H9 (cell line): Measurements from ENCODE around the gene MYOCD. TPM values are rescaled to one million over a fixed set of nuclear protein-coding genes. Genes with fewer than 3 reads are reported as not detected.

Source experiments
- DNase-seq: peaks from one replicate; pipeline ENCODE4 v3.0.0-alpha.2; 2017
- H2AFZ ChIP-seq: one replicate; pipeline ENCODE4 v1.6.1; 2013; ENCODE audit warnings: mild to moderate bottlenecking, low read length, control low read depth, moderate library complexity
- H2AK5ac ChIP-seq: 2 replicates; pipeline ENCODE4 v1.6.1; 2013; ENCODE audit warnings: low read length, control low read depth, mixed read lengths; ENCODE audit not compliant: insufficient read length
- H2BK120ac ChIP-seq: one replicate; pipeline ENCODE4 v1.6.1; 2013; ENCODE audit warnings: low read depth, mild to moderate bottlenecking, low read length, control low read depth, inconsistent platforms; ENCODE audit not compliant: poor library complexity, severe bottlenecking
- H2BK12ac ChIP-seq: 2 replicates; pipeline ENCODE4 v1.6.1; 2013; ENCODE audit warnings: low read length, control low read depth, mixed read lengths, low read depth; ENCODE audit not compliant: insufficient read length
- H2BK15ac ChIP-seq: 2 replicates; pipeline ENCODE4 v1.6.1; 2013; ENCODE audit warnings: low read depth, low read length, control low read depth
- H2BK20ac ChIP-seq: one replicate; pipeline ENCODE4 v1.6.1; 2013; ENCODE audit warnings: low read depth, mild to moderate bottlenecking, low read length, control low read depth, inconsistent platforms; ENCODE audit not compliant: poor library complexity, severe bottlenecking
- H2BK5ac ChIP-seq: 2 replicates; pipeline ENCODE4 v1.6.1; 2013; ENCODE audit warnings: low read length, control low read depth, mixed read lengths; ENCODE audit not compliant: insufficient read length
- H3K14ac ChIP-seq: 2 replicates; pipeline ENCODE4 v1.6.1; 2013; ENCODE audit warnings: low read length, control low read depth; ENCODE audit not compliant: insufficient read depth
- H3K18ac ChIP-seq: 2 replicates; pipeline ENCODE4 v1.6.1; 2013; ENCODE audit warnings: low read depth, mild to moderate bottlenecking, mixed read lengths, low read length, control low read depth; ENCODE audit not compliant: insufficient read length
- H3K23ac ChIP-seq: 2 replicates; pipeline ENCODE4 v1.6.1; 2013; ENCODE audit warnings: low read length, control low read depth, mixed read lengths, low read depth; ENCODE audit not compliant: insufficient read length
- H3K23me2 ChIP-seq: 2 replicates; pipeline ENCODE4 v1.6.1; 2013; ENCODE audit warnings: low read depth, mild to moderate bottlenecking, mixed read lengths, low read length, control low read depth; ENCODE audit not compliant: insufficient read length, poor library complexity, severe bottlenecking
- H3K27ac ChIP-seq: 2 replicates; pipeline ENCODE4 v1.5.1; 2013; ENCODE audit warnings: low read length, control low read depth, mixed read lengths, low read depth; ENCODE audit not compliant: insufficient read length
- H3K27me3 ChIP-seq: 2 replicates; pipeline ENCODE4 v1.6.1; 2013; ENCODE audit warnings: low read length, control low read depth, inconsistent platforms; ENCODE audit not compliant: insufficient read depth
- H3K4ac ChIP-seq: 2 replicates; pipeline ENCODE4 v1.6.1; 2013; ENCODE audit warnings: low read depth, mild to moderate bottlenecking, control low read depth, inconsistent platforms, low read length, moderate library complexity
- H3K4me1 ChIP-seq: 2 replicates; pipeline ENCODE4 v1.6.1; 2013; ENCODE audit warnings: low read length, control low read depth, inconsistent platforms; ENCODE audit not compliant: insufficient read depth
- H3K4me2 ChIP-seq: 2 replicates; pipeline ENCODE4 v1.6.1; 2013; ENCODE audit warnings: low read length, control low read depth, mixed read lengths; ENCODE audit not compliant: insufficient read length, insufficient read depth
- H3K56ac ChIP-seq: 2 replicates; pipeline ENCODE4 v1.6.1; 2013; ENCODE audit warnings: low read depth, mild to moderate bottlenecking, mixed read lengths, low read length, control low read depth; ENCODE audit not compliant: insufficient read length
- H3K79me1 ChIP-seq: 2 replicates; pipeline ENCODE4 v1.6.1; 2013; ENCODE audit warnings: low read depth, mild to moderate bottlenecking, moderate library complexity, low read length, control low read depth, inconsistent platforms; ENCODE audit not compliant: insufficient read depth, poor library complexity, severe bottlenecking
- H3K79me2 ChIP-seq: 2 replicates; pipeline ENCODE4 v1.6.1; 2013; ENCODE audit warnings: low read length, control low read depth, inconsistent platforms; ENCODE audit not compliant: insufficient read depth
- H3K9ac ChIP-seq: 2 replicates; pipeline ENCODE4 v1.6.1; 2013; ENCODE audit warnings: low read length, control low read depth, mixed read lengths; ENCODE audit not compliant: insufficient read length; ENCODE audit errors: extremely low read depth
- H3K9me3 ChIP-seq: one replicate; pipeline ENCODE4 v1.6.1; 2013; ENCODE audit warnings: low read depth, low read length, inconsistent platforms; ENCODE audit not compliant: control insufficient read depth
- H3T11ph ChIP-seq: one replicate; pipeline ENCODE4 v1.6.1; 2013; ENCODE audit warnings: mild to moderate bottlenecking, low read length, control low read depth, inconsistent platforms
- H4K20me1 ChIP-seq: one replicate; pipeline ENCODE4 v1.6.1; 2013; ENCODE audit not compliant: control insufficient read depth, insufficient read length, insufficient read depth
- H4K5ac ChIP-seq: 2 replicates; pipeline ENCODE4 v1.6.1; 2013; ENCODE audit warnings: low read depth, mild to moderate bottlenecking, mixed read lengths, low read length, control low read depth; ENCODE audit not compliant: insufficient read length
- H4K8ac ChIP-seq: replicated peaks from 2 replicates; pipeline ENCODE4 v1.6.1; 2013; ENCODE audit warnings: low read length, control low read depth, mixed read lengths, low read depth; ENCODE audit not compliant: insufficient read length
- H4K91ac ChIP-seq: 2 replicates; pipeline ENCODE4 v1.6.1; 2013; ENCODE audit warnings: low read depth, mild to moderate bottlenecking, moderate library complexity, mixed read lengths, low read length, control low read depth; ENCODE audit not compliant: insufficient read length
- H3K27ac Mint-ChIP-seq, 3 experiments: 2 replicates in 2 of 3; 3 replicates in 1 of 3; pipeline ENCODE4 v1.8.0; 2020 to 2021; ENCODE audit warnings: mixed read lengths in 3 of 3, mild to moderate bottlenecking in 1 of 3, moderate library complexity in 1 of 3
- H3K27me3 Mint-ChIP-seq: 2 replicates; pipeline ENCODE4 v1.8.0; 2021; ENCODE audit warnings: low read depth, mild to moderate bottlenecking, moderate library complexity, mixed read lengths
- H3K36me3 Mint-ChIP-seq, 3 experiments: 2 replicates in 2 of 3; 3 replicates in 1 of 3; pipeline ENCODE4 v1.8.0; 2020 to 2021; ENCODE audit warnings: low read depth in 3 of 3, mixed read lengths in 3 of 3; ENCODE audit not compliant: insufficient read depth in 1 of 3
- H3K4me1 Mint-ChIP-seq, 2 experiments: 2 replicates each; pipeline ENCODE4 v1.8.0; 2020; ENCODE audit warnings: mixed read lengths in 2 of 2
- H3K4me3 Mint-ChIP-seq, 2 experiments: 2 replicates in 1 of 2; 3 replicates in 1 of 2; pipeline ENCODE4 v1.8.0; 2020 to 2021; ENCODE audit warnings: mild to moderate bottlenecking in 2 of 2, mixed read lengths in 2 of 2, moderate library complexity in 1 of 2
- H3K9me3 Mint-ChIP-seq, 2 experiments: 2 replicates in 1 of 2; 3 replicates in 1 of 2; pipeline ENCODE4 v1.8.0; 2020; ENCODE audit warnings: mild to moderate bottlenecking in 2 of 2, mixed read lengths in 2 of 2, moderate library complexity in 1 of 2
- CTCF ChIP-seq: fragments of 200-600 bp; sonication (generic); conservative IDR thresholded peaks from 3 replicates; pipeline ENCODE4 v1.8.0; 2021; ENCODE audit warnings: antibody characterized with exemption, mild to moderate bottlenecking
- WGBS: extraction: QIAGEN DNeasy Blood & Tissue Kit; methylation state at CpG from one replicate; pipeline ENCODE4 v1.1.7; 2013; ENCODE audit warnings: missing lambda C conversion rate, low lambda C conversion rate, mixed read lengths; ENCODE audit not compliant: insufficient read length; ENCODE audit errors: extremely low coverage; 5-methylcytosine and 5-hydroxymethylcytosine counted together
- total RNA-seq: library from RNA; stranded (reverse); gene quantifications from 2 replicates; pipeline ENCODE4 v1.2.1, GENCODE V29; 2021

MYOCD gene
- total RNA-seq, 1 experiment from 2014 or later: 0.17 TPM

- TF ChIP-seq CTCF: no peak
- Histone ChIP-seq H3K23ac (no peak overlapping the region), H3K4me2 (no peak overlapping the region), H3K79me1 (no peaks in the 10 kb centered on the region), H2AFZ (no peak overlapping the region), H3K56ac (no peak overlapping the region), H4K20me1 (no peaks in the 10 kb centered on the region), H3T11ph (no peak overlapping the region), H2BK120ac (no peak overlapping the region), H3K18ac (no peak overlapping the region), H2BK20ac (no peak overlapping the region), H2BK12ac (no peak overlapping the region), H2AK5ac (no peak overlapping the region), H4K8ac (no peak overlapping the region), H3K27me3 (no peaks in the 10 kb centered on the region), H3K4me1 (peaks cover 7% of the 10 kb centered on the region; the same call in 1 of the 2 replicates), H3K79me2 (no peaks in the 10 kb centered on the region), H3K9ac (no peak overlapping the region), H3K14ac (no peak overlapping the region), H4K5ac (no peak overlapping the region), H3K27ac (no peak overlapping the region), H4K91ac (no peak overlapping the region), H2BK5ac (no peak overlapping the region), H3K4ac (no peak overlapping the region), H2BK15ac (no peak overlapping the region), H3K9me3 (no peaks in the 10 kb centered on the region), H3K23me2 (no peaks in the 10 kb centered on the region)
- no peak overlapping the region for H3K27ac Mint-ChIP-seq
- peaks cover 3 to 6% of the 10 kb centered on the region in 2 experiments; a peak in 3 of 5 replicates for H3K9me3 Mint-ChIP-seq
- peaks cover 18 to 21% of the 10 kb centered on the region in 2 experiments for H3K4me1 Mint-ChIP-seq
- DNase-seq: no peak
- no peak overlapping the region for H3K4me3 Mint-ChIP-seq
- H3K36me3 Mint-ChIP-seq: peaks cover 2 to 6% (median 4%) of the 10 kb centered on the region in 3 experiments; a peak in 4 of 7 replicates
- WGBS: no CpG with 5 or more reads among the region's 5 CpGs
- H3K27me3 Mint-ChIP-seq: peaks cover 2% of the 10 kb centered on the region; the same call in 1 of the 2 replicates
Observed at GRCh38 chr17:12722282-12722681, 56.6 kb downstream of the MYOCD start.
